ENCODE results near the gene MFSD6.
"Not testable (repeated sequence)": the region's sequence is repeated elsewhere in the genome, so short reads cannot be mapped to it uniquely, and the experiment has no call there.

The MFSD6 gene

GRCh38 chr2:190486037-190486623 lies 78.0 kb downstream of the MFSD6 start:
- in situ Hi-C loops (cut with MboI; ENCODE audit: low pct_unique_long_range_greater_than_20kb, low sequenced_read_pairs, unreplicated experiment), result no loop called here
- TF ChIP-seq CTCF (IDR thresholded peaks at IDR 0.05; ENCODE audit: extremely low read depth, insufficient read depth, missing control alignments), result no peak
- DNase-seq (ENCODE audit: low spot score), result no peak

GRCh38 chr2:190488516-190489233 lies 80.5 kb downstream of the MFSD6 start:
- DNase-seq (ENCODE audit: low spot score), result no peak
- no peak for TF ChIP-seq CTCF (IDR thresholded peaks at IDR 0.05; ENCODE audit: extremely low read depth, insufficient read depth, missing control alignments)
- in situ Hi-C loops (cut with MboI; ENCODE audit: low pct_unique_long_range_greater_than_20kb, low sequenced_read_pairs, unreplicated experiment), result no loop called here

- no peak for DNase-seq (ENCODE audit: low spot score)
- in situ Hi-C loops (cut with MboI; ENCODE audit: low pct_unique_long_range_greater_than_20kb, low sequenced_read_pairs, unreplicated experiment), result no loop called here
Observed at GRCh38 chr2:190489475-190489874, 81.3 kb downstream of the MFSD6 start.

GRCh38 chr2:190490502-190490901 lies 82.3 kb downstream of the MFSD6 start:
- no peak for TF ChIP-seq CTCF (IDR thresholded peaks at IDR 0.05; ENCODE audit: extremely low read depth, insufficient read depth, missing control alignments)
- in situ Hi-C loops (cut with MboI; ENCODE audit: low pct_unique_long_range_greater_than_20kb, low sequenced_read_pairs, unreplicated experiment), result no loop called here
- DNase-seq (ENCODE audit: low spot score), result no peak

More at GRCh38 chr2:190489475-190489874, 81.3 kb downstream of the MFSD6 start:
- no peak for TF ChIP-seq CTCF (IDR thresholded peaks at IDR 0.05; ENCODE audit: extremely low read depth, insufficient read depth, missing control alignments)

- TF ChIP-seq CTCF (IDR thresholded peaks at IDR 0.05; ENCODE audit: extremely low read depth, insufficient read depth, missing control alignments), result no peak
- DNase-seq (ENCODE audit: low spot score), result no peak
- in situ Hi-C loops (cut with MboI; ENCODE audit: low pct_unique_long_range_greater_than_20kb, low sequenced_read_pairs, unreplicated experiment), result no loop called here
Observed at GRCh38 chr2:190493095-190493494, 84.9 kb downstream of the MFSD6 start.

GRCh38 chr2:190494600-190495227 lies 86.6 kb downstream of the MFSD6 start:
- in situ Hi-C loops (cut with MboI; ENCODE audit: low pct_unique_long_range_greater_than_20kb, low sequenced_read_pairs, unreplicated experiment); DNase-seq (ENCODE audit: low spot score): not testable (repeated sequence)

- DNase-seq (ENCODE audit: low spot score), result no peak
- no peak for TF ChIP-seq CTCF (IDR thresholded peaks at IDR 0.05; ENCODE audit: extremely low read depth, insufficient read depth, missing control alignments)
- in situ Hi-C loops (cut with MboI; ENCODE audit: low pct_unique_long_range_greater_than_20kb, low sequenced_read_pairs, unreplicated experiment), result no loop called here
Observed at GRCh38 chr2:190497428-190497827, 89.3 kb downstream of the MFSD6 start.
